HEK293T (cell line): ENCODE measurements around the gene EPHA10.

Experiments used
- ELF4 ChIP-seq: fragments of 450-650 bp; IDR thresholded peaks from 2 replicates; pipeline ENCODE4 v1.6.1; 2017; ENCODE audit warnings: antibody characterized with exemption
- FOXA1 ChIP-seq: fragments of 450-650 bp; IDR thresholded peaks from 2 replicates; pipeline ENCODE4 v1.6.1; 2016; ENCODE audit warnings: mild to moderate bottlenecking
- L3MBTL2 ChIP-seq: fragments of 450-650 bp; conservative IDR thresholded peaks from 2 replicates; pipeline ENCODE4 v1.6.1; 2016; ENCODE audit warnings: mild to moderate bottlenecking
- NFRKB ChIP-seq: fragments of 450-650 bp; IDR thresholded peaks from 2 replicates; pipeline ENCODE4 v1.6.1; 2016; ENCODE audit warnings: mild to moderate bottlenecking, moderate library complexity
- SUZ12 ChIP-seq: fragments of 450-650 bp; IDR thresholded peaks from 2 replicates; pipeline ENCODE4 v1.6.1; 2016; ENCODE audit warnings: mild to moderate bottlenecking
- TARDBP ChIP-seq: fragments of 450-650 bp; IDR thresholded peaks from 2 replicates; pipeline ENCODE4 v1.6.1; 2016
- ZNF384 ChIP-seq: fragments of 450-650 bp; IDR thresholded peaks from 2 replicates; pipeline ENCODE4 v1.6.1; 2016
- TF ChIP-seq, protein P1 (sequence below): fragments of 450-650 bp; IDR thresholded peaks from 2 replicates; pipeline ENCODE4 v1.6.1; 2016

GRCh38 chr1:37677143-37677439 is 87.8 kb downstream of the EPHA10 start:
- TF ChIP-seq ELF4 (no peak), TARDBP (no peak), ZNF384 (no peak), NFRKB (no peak), SUZ12 (no peak), L3MBTL2 (no peak), FOXA1 (no peak)
- TF ChIP-seq, protein P1, sequence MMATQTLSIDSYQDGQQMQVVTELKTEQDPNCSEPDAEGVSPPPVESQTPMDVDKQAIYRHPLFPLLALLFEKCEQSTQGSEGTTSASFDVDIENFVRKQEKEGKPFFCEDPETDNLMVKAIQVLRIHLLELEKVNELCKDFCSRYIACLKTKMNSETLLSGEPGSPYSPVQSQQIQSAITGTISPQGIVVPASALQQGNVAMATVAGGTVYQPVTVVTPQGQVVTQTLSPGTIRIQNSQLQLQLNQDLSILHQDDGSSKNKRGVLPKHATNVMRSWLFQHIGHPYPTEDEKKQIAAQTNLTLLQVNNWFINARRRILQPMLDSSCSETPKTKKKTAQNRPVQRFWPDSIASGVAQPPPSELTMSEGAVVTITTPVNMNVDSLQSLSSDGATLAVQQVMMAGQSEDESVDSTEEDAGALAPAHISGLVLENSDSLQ: no peak
